Activated naive CD4-positive, alpha-beta T cell treated with anti-CD3 and anti-CD28 coated beads, Interleukin-2, amount 50 U/mL, for 16 hours (primary cell): Measurements from ENCODE around the gene UBE3D.
A peak's percentile ranks its signal among the peaks of the same experiment; 100 is the strongest.

Source experiments
- DNase-seq: peaks from one replicate; pipeline ENCODE4 v3.0.0-alpha.2; 2020

UBE3D gene, protein sequence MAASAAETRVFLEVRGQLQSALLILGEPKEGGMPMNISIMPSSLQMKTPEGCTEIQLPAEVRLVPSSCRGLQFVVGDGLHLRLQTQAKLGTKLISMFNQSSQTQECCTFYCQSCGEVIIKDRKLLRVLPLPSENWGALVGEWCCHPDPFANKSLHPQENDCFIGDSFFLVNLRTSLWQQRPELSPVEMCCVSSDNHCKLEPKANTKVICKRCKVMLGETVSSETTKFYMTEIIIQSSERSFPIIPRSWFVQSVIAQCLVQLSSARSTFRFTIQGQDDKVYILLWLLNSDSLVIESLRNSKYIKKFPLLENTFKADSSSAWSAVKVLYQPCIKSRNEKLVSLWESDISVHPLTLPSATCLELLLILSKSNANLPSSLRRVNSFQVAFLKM

DNA sequence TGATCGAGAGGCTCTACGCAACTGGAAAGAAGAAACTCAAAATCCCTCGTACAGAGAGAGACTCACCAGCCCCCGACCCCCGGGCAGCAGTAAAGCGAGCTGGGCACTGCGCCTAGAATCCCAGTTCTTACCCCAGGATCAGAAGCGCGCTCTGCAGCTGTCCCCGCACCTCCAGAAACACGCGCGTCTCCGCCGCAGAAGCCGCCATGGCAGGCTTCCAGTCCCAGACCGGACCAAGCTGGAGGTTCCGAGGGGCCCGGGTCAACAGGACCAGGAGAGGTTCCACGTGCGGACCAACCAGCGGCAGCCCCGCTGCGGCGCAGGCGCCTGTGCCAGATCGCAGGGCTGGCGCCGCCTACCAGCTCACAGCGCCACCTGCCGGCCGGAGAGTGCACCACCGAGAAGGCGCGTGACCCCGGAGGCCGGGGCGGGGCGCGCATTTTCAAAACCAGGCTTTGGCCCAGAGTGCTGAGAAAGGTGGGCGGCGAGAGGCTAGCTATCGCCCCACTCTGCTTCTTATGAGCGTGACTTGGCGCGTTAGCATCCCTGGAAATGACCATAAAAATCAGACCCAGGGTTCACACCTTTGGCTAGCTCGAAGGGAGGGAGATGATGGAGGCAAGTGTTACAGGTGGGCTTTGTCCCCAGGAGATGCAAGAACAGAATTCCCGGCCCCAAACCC is at the start of gene UBE3D:
Gene UBE3D, minus strand, starts transcription at position 331 of the 682 bp plus-strand sequence. Its CDS starts 123 bp downstream, at position 208.
- peak; percentile 92 for DNase-seq

DNA sequence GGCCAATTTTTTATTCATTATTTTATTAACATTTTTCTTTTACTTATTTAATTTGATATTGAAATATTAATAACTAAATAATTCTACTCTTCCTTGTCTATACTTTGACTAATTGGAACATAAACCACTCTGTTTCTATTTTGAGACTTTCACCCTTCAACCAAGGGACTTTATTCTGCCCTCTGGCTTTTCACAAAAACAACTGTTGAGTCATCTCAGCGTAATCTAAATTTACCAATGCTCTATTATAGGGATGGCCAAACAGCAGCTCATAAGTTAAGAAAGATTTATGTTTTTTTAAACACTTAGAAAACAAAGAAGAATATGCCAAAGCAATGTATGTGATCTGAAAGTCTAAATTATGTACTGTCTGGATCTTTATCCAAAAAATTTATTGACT is 48.5 kb upstream of the UBE3D start:
- DNase-seq: no peak

DNA sequence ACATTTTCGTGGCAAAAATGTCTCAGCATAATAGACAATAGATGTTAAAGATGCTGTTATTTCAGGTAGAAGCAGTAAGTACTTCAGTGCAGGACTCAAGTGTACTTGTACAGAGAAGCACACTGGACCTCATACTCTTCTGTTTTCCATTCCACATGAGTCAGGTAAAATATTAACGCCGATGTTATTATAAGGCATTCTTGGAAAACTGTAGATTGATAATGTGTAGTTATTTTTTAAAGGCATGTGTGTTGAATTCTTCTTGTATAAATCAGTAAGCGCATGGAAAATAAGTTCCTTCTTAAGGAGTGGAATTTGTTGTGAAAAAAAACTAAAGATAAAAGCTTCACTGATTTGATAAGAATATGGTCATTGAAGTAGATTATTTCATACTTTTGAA is 47.6 kb upstream of the UBE3D start:
- DNase-seq: no peak

DNA sequence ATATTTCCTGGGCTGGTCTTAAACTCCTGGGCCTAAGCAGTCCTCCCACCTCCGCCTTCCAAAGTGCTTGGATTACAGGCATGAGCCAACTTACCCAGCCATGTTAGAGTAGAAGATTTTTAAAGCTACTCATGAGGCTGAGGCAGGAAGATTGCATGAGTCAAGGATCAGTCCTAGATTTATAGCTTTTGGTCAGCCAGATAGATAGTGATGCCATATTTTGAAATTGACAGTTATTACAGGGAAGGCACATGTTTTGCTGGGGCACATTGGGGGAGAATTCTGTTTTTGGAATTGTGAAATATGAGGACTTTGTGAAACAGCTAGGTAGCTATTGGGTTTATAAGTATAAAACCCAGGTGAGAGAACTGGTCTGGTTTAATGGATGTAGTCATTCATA is 42.7 kb upstream of the UBE3D start:
- no peak for DNase-seq

DNA sequence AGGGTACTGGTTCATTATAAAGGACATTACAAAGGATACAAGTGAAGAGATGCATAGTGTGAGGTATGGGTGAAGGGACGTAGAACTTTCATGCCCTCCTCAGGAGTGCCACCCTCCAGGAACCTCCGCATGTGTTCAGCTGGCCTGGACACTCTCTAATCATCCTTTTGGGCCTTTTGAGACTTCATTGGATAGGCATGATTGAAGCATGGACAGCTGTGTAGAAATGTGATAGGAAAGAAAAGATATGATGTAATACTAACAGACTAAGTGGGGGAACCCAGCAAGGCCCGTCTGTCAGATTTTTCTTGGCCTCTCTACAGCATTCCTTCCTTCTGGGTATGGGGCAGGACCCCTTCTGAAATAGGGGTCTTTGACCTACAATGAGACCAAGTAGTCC is 32.9 kb upstream of the UBE3D start:
- no peak for DNase-seq

DNA sequence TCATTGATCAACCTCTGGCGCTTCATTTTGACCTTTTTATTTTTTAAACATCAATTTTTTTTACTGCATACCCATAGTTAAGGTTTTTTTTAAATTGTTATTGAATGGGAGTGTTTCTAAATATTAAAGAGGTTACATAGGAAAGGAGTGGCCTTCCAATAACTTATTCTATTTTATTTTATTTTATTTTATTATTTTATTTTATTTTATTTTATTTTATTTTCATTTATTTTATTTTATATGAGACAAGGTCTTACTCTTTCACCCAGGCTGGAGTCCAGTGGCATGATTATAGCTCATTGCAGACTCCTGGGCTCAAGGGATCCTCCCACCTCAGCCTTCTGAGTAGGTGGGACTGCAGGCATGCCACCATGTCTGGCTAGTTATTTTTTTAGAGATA is 32.0 kb upstream of the UBE3D start:
- DNase-seq: no peak

DNA sequence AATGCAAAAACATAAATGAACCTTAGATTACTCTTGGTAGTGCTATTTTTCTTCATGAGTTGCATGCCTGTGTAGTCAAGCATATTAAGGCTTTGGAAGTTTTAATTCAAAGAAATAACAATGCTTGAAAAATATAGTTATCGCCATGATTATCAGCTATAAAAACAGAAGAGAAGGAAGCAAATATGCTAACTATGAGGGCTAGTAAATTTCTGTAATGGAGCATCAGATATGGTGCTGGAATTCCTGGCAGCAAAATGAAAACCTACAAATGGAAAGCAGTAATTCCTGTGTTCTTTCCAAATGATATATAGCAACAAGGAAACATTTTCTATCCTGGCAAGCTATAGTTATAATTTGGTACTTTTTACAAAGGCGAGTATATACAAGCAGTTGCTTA is 31.6 kb upstream of the UBE3D start:
- no peak for DNase-seq

DNA sequence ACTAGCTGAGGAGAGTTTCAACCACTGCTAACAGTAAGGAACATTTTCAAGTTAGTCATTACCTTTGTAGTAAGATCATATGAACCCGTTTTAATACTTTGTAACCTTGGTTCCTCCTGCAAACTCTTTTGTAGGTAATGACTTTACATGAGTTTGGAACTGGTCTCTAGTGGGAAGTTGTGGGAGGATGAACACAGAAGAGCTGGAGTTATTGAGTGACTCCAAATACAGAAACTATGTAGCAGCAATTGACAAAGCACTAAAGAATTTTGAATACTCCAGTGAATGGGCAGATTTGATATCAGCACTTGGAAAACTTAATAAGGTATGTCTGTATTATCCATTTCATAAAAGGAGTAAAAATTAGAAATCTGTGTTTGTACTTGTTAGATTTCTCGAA is 31.1 kb upstream of the UBE3D start:
- DNase-seq: no peak

DNA sequence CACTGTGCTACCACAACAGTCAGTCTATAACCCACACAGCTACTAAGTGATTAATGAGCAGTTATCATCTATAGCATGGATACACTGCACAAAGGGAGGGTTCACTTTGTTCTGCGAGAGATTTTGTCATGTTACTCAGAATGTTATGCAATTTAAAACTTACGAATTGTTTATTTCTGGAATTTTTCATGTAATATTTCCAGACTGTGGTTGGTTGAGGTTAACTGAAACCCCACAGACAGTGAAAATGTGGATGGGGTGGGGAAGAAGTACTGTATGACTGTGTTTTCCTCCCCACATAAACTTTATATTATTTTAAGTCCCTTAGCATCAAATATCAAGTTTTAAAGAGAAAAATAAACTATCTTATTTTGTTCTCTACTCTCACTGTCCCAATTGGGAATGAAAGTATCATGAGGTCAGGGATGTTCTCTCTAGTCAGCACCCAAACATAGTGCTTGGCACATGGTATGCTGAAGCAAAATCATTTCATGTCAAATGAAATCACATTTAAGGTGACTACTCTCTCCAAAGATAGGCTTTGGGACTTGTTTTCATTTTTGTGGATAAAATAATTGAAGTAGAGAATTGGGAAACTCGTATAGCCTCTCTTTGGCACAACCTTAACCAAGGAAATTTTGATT is 27.2 kb upstream of the UBE3D start:
- no peak for DNase-seq

DNA sequence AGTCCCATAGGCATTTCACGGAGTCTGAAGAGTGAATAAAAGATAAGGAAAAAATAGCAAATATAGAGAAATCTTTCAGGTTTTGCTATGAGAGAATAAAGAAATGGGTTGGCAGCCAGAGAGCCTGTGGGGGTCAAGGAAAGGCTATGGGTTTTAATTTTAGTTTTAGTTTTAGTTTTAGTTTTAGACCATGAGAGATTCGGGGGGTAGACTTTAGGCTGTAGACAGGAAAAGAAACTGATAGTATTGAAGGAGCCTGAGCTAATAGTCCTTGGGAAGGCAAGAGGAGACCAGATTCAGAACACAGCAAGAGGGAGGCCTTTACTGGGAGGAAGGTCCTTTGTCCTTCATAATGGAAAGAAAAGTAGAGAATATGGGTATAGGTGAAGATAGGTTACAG is 21.1 kb upstream of the UBE3D start:
- DNase-seq: no peak

DNA sequence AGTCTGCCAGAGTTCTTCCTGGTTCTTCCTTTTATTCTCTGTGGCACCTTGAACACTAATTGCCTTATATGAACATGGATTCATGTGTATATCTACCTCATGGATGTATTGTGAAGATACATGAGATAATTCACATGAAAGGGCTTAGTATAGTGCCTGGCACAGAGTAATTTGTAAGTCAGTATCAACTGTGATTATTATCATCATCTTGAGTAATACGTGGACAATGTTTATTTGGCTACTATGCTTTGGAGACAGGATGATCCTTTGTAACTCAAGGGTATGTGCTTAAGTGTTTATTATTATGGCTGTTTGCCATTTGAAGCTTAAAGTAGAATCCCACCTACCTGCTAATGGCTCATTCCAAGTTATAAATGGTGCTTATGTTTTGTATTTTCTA is 17.8 kb upstream of the UBE3D start:
- no peak for DNase-seq

DNA sequence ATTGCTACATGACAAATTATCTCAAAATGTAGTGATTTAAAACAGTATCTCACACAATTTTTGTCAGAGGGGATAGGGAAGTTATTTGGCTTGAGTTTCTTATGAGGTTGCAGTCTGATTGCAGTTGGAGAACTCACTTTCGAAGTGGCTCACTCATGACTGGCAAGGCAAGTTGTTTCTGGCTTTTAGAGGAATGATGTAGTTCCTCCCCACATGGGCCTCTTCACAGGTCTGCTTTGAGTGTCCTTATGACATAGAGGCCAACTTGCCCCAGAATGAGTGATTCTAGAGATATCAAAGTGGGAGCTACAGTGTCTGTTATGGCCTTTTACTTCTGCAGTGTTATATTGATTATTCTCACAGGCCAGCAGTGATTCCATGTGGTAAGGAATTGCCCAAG is 8.0 kb upstream of the UBE3D start:
- DNase-seq: no peak

DNA sequence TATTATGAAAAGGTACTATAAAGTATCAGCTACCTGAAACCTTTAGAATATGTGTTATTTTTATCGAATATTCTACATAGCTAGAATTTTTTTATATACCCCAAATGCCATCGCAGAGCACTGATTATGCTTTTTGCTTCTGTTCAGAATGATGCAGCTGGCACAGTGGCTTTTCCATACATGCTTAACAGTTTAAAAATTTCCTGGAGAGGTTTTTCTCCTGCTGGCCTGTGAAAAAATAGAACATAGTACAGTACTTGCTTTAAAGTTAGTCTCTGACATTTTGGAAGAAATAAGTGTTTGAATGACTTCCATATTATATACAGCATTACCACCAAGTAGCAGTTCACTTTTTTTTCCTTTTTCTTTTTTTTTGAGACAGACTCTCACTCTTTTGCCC is 7.1 kb upstream of the UBE3D start:
- DNase-seq: no peak

DNA sequence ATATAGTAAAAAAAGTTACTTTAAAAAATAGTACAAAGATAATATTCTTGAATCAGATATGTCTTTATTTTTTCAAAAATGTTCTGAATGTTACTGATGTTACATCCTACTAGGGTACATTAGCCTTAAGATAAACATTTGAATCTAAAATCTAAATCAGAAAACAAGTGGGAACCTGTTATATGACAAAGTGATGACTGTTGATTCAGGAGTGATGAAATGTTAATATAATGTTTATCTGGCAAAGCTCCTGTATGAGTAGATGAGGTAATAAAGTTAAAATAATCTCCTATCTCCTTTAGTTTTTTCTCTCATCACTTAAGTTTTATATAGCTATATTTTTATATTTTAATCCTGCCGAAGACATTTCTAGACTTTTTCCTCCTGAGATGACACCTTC is 6.1 kb upstream of the UBE3D start:
- no peak for DNase-seq

DNA sequence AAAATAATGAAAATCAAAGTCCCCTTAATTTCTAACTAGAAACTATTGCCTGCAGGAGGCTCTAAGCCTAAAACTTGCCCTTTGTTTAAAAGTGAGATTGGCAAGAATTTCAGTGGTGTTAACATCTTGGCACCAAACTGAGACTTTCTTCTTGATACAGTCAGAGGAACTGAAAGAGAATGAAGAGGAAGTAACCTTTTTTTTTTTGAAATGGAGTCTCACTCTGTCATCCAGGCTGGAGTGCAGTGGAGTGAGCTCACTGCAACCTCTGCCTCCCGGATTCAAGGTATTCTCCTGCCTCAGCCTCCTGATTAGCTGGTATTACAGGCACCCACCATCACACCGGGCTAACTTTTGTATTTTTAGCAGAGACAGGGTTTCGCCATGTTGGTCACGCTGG is 5.4 kb upstream of the UBE3D start:
- no peak for DNase-seq

DNA sequence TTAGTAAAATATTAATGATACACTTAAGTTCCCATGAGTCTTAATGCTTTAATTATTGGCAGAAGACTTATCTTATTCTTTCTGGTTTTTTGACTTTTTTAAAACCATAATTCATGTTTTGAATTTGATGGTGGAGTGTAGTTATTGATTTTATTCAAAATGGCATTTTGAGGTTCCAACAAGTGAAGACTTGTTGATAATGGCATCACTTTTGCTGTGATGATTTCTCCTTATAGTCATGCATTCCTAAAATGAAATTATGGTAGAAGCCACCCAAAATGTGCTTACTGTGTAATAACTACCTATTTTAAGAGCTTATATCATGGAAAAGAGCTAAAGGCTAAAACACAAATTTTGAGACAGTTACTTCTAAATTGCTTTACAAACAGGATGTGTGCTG is 4.0 kb upstream of the UBE3D start:
- no peak for DNase-seq

DNA sequence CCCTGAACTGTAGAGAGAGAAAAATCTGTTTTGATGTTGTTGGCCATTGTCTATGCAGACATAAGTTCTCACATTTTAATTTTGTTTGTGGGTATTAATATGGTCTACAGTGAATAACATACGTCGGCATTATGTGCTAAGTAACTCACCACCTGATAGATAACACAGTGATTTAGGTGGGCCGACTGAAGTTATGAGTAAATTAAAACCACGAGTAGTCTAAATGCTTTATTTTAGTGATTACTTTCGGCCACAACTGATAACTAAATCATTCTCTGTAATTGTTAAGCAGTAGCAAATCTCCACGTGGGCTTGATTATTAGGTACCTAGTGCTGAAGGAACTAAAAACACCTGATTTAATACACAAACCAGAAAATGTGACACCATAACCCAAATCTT is 3.0 kb upstream of the UBE3D start:
- no peak for DNase-seq

DNA sequence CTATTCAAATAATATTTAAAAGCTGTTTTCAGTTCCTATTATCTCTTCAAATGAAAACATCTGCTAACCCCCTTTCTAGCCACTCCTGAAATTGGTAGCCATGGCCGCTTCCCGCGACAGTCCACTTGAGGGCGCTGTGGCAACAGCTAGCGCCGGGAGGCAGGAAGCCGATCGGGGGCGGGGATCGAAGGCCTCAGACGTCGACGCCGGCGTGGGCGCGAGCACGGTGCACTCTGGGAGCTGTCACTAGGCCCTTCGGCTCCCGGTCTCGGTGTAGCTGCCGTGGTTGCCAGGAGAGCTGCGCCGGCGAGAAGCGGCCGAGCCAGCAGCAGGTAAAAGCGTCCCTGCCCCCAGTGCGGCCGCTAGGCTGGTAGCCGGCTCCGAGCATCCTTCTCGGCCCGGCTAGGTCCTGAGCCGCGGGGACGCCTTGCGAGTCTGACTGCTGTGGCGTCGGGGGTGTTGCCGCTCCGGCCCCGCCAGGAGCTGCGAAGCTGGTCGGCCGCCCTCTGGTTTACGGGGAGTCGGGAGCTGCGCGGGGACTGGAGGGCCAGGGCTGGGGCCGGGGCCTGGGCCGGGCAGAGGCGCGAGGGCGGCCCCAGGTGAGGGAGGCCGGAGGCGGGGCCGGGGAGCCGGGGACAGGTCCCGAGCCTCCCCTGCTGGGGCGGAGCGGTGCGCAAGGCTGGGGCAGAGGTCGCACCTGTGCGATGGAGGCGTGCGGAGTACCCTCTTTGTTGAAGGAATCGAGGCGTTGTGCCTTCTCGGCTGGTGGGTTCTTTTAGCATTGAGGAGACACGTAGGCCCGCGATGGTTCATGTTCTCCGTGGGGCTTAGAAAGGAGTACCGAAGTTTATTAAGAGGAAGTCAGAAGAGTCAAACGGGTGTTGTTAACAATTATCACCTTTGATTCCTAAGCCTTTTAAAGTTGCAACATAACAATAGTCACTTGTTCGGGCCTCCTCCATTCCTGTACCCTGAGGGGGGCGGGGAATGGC is 2.1 kb upstream of the UBE3D start, which contains the start of gene DOP1A:
Gene DOP1A, plus strand, starts transcription at position 224 of the 992 bp plus-strand sequence. CDS start 29,307 bp downstream, outside the sequence.
- peak; percentile 99 for DNase-seq

DNA sequence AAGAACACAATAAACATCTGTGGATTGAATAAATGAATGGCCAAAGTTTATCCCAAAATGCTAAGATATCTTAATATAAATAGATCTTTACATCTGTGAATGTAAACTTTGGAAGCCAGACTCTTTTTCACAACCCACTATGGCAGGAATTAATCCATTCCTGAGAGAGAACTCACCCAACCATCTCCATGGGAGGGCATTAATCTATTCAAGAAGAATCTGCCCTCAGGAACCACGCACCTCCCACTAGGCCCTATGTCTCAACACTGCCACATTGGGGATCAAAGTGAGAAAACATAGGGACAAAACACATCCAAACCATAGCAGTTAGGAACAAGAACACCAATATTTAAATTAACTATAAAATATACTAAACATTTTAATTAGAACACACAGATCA is 3.4 kb downstream of the UBE3D start:
- DNase-seq: no peak

DNA sequence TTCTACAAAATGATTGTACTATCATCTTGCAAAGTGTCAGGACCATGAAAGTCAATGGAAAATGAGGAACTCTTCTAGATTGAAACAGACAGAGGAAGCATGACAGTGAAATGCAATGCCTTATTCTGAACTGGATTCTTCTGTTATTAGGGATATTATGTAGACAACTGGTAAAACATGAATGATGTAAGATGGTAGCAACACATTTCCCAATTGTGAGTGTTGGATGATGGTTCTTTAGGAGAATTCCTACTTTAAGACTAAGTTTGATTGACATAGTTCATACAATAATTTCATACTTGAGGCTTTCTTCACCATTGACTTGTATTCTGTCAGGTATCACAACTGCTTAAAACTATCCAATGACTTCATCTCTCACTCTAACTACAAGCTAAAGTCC is 4.5 kb downstream of the UBE3D start:
- no peak for DNase-seq

DNA sequence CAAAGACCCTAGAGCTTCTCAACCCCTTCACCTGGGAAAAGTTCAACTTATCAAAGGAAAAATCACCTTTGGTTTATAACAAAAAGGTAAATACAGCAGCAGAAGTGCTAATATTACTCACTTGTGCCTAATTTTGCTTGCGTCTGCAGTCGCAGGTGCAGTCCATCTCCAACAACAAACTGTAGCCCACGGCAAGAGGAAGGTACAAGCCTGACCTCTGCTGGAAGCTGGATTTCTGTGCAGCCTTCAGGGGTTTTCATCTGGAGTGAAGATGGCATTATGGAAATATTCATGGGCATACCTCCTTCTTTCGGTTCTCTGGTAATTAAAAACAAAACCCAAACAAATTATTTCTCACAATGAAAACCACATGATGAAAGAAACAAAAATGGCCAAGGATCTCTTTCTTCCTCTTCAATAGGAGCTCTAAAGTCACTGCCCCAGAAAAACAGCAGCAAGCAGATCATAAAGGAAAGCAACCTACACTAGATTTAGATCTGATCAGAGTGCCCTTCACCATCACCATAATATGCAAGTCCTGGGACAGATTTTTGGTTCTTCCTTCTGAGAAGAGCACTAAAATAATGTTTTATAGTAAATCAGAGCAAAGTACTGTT is 7.8 kb downstream of the UBE3D start:
- DNase-seq: no peak

DNA sequence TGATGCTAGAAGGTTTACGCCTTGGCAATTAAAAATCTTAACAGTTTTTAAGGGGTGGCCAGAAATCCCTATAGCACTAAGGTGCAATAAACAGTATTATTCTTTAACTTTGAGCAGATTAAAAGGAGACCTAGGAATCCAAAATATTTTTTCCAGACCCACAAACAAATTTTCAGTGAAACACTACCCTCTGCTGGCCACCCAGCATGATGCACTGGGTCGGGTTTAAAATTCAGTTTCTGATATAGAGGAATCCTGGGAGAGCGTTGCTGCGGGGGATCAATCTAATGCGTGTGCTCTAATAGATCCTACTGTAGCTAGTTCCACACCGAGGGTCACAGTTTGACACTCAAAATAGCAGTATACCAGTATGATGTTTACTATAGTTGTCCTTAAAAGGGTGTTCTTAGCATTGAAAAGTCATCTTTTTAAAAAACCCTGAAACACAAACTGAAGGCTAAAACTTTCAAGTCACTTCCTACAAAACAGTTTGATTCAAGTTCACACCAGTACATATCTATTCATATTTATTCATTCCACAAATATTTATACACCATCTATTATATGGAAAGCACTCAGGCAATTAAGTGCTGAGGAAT is 10.2 kb downstream of the UBE3D start:
- DNase-seq: peak; percentile 21
